Measurements from ENCODE around the gene VEGFA.

Gene VEGFA

GRCh38 chr6:43738877-43739641 lies 31.0 kb upstream of the VEGFA start:
- DNase-seq (ENCODE audit: low spot score) = no peak

GRCh38 chr6:43739642-43740091 lies 30.3 kb upstream of the VEGFA start:
- no peak for DNase-seq (ENCODE audit: low spot score)

- DNase-seq (ENCODE audit: low spot score) = no peak
These were observed 29.6 kb upstream of the VEGFA start for GRCh38 chr6:43740321-43740960.

- no peak for DNase-seq (ENCODE audit: low spot score)
These were observed 28.8 kb upstream of the VEGFA start for GRCh38 chr6:43740961-43741764.

- DNase-seq (ENCODE audit: low spot score) = no peak
These were observed 28.2 kb upstream of the VEGFA start for GRCh38 chr6:43741829-43742228.

- no peak for DNase-seq (ENCODE audit: low spot score)
These were observed 27.7 kb upstream of the VEGFA start for GRCh38 chr6:43742285-43742684.

GRCh38 chr6:43742931-43743632 lies 26.9 kb upstream of the VEGFA start:
- no peak for DNase-seq (ENCODE audit: low spot score)

GRCh38 chr6:43743682-43744381 lies 26.2 kb upstream of the VEGFA start:
- DNase-seq (ENCODE audit: low spot score) = no peak

GRCh38 chr6:43744491-43744890 lies 25.5 kb upstream of the VEGFA start:
- no peak for DNase-seq (ENCODE audit: low spot score)

- DNase-seq (ENCODE audit: low spot score) = no peak
These were observed 24.9 kb upstream of the VEGFA start for GRCh38 chr6:43744931-43745727.

- no peak for DNase-seq (ENCODE audit: low spot score)
These were observed 23.9 kb upstream of the VEGFA start for GRCh38 chr6:43746071-43746470.

GRCh38 chr6:43746613-43747102 lies 23.4 kb upstream of the VEGFA start:
- DNase-seq (ENCODE audit: low spot score) = no peak

GRCh38 chr6:43747784-43748183 lies 22.2 kb upstream of the VEGFA start:
- no peak for DNase-seq (ENCODE audit: low spot score)

- no peak for DNase-seq (ENCODE audit: low spot score)
These were observed 21.2 kb upstream of the VEGFA start for GRCh38 chr6:43748765-43749164.

GRCh38 chr6:43749461-43749860 lies 20.6 kb upstream of the VEGFA start:
- no peak for DNase-seq (ENCODE audit: low spot score)

GRCh38 chr6:43750622-43751021 lies 19.4 kb upstream of the VEGFA start:
- no peak for DNase-seq (ENCODE audit: low spot score)

GRCh38 chr6:43753570-43754183 lies 16.3 kb upstream of the VEGFA start:
- no peak for DNase-seq (ENCODE audit: low spot score)

- DNase-seq (ENCODE audit: low spot score) = no peak
These were observed 11.9 kb upstream of the VEGFA start for GRCh38 chr6:43757966-43758616.

- DNase-seq (ENCODE audit: low spot score) = peak; percentile 45
These were observed 11.4 kb upstream of the VEGFA start for GRCh38 chr6:43758617-43759050.
